GF-D8 (cell line): ENCODE data around the gene CLNK.

Experiments used
- DNase-seq: peaks from one replicate; lab custom pipeline; 2025; lab: John Stamatoyannopoulos, UW

CLNK gene

GRCh38 chr4:10455133-10455532 is 229.4 kb downstream of the CLNK start:
- DNase-seq = no peak

- no peak for DNase-seq
Measured at GRCh38 chr4:10454726-10455125, 229.8 kb downstream of the CLNK start.

- no peak for DNase-seq
Measured at GRCh38 chr4:10454121-10454520, 230.4 kb downstream of the CLNK start.

- DNase-seq = no peak
Measured at GRCh38 chr4:10448991-10449390, 235.6 kb downstream of the CLNK start.

GRCh38 chr4:10442976-10443375 is 241.6 kb downstream of the CLNK start:
- no peak for DNase-seq

GRCh38 chr4:10441512-10441911 is 243.1 kb downstream of the CLNK start:
- no peak for DNase-seq

GRCh38 chr4:10438924-10439323 is 245.6 kb downstream of the CLNK start:
- DNase-seq = no peak

- DNase-seq = no peak
Measured at GRCh38 chr4:10437735-10438134, 246.8 kb downstream of the CLNK start.
